Activated CD8-positive, alpha-beta memory T cell treated with anti-CD3 and anti-CD28 coated beads, Interleukin-2, amount 50 U/mL, for 4 hours (primary cell): ENCODE results near the gene EED.
"Not testable (repeated sequence)": the region's sequence is repeated elsewhere in the genome, so short reads cannot be mapped to it uniquely, and the experiment has no call there.

Experiments used
- DNase-seq: peaks from one replicate; pipeline ENCODE4 v3.0.0-alpha.2; 2020

The EED gene

GRCh38 chr11:86249307-86250098, 5.0 kb downstream of the EED start:
- no peak for DNase-seq

DNA sequence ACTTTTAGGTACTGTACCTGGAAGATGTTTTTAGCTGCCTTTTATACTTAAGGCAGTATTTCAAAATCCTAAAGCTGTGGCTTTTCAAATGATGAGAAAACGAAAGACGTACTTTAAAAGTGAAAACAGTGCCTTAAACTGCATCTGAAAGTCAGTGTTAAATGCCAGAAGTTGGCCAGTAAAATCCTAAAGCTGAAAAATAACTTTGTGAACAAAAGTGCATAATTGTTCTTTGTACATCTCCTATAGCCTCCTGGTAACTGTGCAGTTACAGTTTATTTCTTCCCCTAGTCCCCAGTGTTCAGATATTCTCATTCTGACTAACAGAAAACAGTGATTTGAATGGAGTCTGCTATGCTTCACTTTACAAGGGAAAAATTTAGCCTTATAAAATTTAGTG, 6.8 kb downstream of the EED start:
- no peak for DNase-seq

DNA sequence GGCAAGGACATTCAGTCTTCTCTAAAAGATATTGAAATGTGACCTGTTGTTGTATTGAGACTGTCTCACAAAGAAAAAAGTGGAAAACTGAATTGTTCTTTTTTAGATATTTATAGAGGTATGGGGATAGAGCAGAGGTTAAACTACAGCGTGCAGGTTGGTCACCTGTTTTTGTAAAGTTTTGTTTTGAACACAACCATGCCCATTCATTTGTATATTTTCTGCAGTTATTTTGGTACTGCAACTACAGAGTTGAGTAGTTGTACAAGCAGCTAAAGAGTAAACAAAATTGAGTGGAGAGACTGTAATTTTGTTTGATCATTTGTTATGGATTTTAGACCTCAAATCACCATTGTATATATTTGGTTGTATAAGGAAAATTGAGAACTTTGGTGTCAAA, 11.3 kb downstream of the EED start:
- no peak for DNase-seq

DNA sequence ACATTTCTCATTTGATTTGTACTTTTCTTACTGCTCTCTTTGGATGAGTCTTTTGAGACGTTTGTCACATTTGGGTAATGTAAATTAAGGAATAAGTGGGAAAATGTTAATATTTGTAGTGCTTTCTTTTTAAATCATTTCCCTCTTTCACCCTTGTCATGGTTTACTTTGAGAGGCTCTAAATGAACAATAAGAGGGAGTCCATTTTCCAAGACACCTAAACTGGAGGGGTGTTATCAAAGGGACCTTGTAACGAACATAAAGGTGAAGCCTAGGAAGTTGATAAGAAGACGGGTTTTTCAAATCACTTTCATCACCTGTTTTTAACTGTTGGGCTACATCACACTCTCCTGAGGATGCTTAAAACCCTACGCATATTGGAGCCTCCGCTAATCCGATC, 12.1 kb downstream of the EED start:
- no peak for DNase-seq

DNA sequence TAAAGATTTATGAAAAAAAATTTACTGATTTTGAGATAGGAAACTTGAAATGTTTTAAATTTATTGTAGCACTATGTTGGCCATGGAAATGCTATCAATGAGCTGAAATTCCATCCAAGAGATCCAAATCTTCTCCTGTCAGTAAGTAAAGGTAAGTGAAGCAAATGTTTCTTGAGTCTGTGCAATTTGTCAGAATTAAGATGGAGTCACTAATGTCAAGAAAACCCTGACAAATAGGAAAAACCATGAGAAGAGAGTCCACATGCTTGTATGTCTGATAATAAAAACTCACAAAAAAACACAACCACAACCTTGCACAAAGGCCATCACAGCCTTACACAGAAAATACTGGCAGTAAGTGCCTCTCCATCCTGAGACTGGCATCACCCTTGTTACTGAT, 12.9 kb downstream of the EED start:
- no peak for DNase-seq

DNA sequence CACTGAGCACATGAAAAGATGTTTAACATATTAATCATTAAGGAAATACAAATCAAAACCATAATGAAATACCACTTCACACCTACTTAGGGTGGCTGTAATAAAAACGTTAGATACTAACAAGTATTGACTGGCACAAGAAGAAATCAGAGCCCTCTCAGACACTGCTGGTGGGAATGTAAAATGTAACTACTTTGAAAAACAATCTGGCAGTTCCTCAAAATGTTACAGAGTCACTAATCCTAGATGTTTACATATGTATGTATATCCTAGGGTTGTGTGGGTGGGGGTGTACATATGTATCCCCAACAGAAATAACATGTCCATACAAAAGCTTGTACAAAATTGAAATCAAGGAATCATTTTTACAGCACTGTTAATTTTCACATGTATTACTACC, 15.2 kb downstream of the EED start:
- DNase-seq = no peak

DNA sequence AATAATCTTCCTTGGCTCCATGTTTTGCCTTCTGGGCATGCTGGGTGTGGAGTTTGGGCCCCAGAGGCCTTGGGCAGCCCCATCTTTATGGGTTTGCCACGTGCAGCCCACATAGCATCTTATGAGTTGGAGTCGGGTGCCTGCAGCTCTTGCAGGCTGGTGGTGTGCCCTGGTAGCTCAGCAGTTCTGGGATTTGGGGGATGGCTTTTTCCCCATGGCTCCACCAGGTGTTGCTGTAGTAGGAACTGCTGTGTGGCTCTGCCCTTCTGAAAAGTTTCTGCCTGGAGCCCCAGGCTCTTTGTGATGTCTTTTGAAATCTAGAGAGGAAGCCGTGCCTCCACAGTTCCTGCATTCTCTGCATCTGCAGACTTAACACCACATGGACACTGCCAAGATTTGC, 16.8 kb downstream of the EED start:
- no peak for DNase-seq

DNA sequence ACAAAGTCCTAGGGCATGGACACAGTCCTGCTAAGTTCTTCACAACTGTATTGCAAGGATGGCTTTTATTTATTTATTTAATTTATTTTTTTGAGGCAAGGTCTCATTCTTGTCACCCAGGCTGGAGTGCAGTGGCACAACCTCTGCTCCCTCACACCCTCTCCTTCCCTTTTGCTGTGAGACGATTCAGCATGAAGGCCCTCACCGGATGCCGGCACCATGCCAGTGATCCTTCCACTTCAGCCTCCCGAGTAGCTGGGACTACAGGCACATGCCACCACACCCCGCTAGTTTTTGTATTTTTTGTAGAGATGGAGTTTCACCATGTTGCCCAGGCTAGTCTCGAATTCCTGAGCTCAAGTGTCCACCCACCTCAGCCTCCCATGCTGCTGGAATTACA, 17.8 kb downstream of the EED start:
- no peak for DNase-seq

DNA sequence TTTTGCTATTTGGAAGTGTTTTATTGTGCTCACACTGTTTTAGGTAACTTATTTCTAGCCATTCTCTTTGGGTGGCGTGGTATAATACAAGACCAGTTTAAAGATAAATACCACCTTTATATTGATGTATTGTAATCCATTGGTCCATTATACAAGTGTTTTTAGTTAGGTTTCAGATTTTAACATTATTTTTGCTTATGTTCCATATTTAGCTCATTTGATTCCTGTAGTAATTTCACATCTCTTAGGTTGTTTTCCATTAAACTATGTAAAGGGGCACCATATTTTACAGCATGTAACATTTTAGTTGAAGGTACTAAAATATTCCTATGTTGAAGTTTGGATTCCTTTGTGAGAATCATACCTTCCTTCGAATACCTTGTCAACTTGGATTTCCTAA, 20.1 kb downstream of the EED start:
- no peak for DNase-seq

DNA sequence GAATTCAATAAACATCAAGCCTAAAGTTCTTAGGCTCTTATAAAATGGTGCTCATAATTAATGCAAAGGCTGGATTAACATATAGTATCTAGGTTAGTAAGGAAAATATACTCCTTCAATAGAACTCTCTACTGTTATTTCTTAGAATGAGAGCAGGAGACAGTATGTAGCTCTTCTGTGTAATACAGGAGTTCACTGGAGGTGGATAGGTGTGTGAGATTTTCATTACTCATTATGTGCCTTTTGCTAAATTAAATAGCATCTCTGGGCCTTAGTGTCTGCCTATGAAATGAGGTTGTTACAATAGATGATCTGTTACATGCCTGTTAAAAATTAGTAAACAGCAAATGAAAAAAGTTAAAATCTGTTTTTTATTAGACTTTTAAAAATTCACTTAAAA, 20.6 kb downstream of the EED start:
- DNase-seq = no peak

GRCh38 chr11:86269645-86270044, 25.1 kb downstream of the EED start:
- no peak for DNase-seq

DNA sequence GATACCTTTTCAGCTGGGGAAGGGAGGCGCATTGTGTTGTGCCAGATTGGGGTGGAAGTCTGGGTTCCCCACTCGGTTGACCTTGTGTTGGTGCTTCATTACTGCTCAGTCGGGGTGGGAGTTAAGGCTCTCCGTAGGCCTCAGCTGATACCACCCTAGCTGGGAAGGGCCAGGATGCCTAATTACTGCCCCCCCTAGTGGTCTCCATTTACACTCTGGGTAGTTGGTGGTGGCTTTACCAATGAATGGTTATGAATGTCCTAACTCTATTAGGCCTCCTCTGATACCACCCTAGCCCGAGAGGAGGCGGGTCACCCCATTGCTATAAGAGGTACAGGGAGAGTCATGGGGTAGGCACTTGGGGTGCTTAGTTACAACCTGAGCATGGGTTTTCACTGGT, 29.9 kb downstream of the EED start:
- DNase-seq = no peak

DNA sequence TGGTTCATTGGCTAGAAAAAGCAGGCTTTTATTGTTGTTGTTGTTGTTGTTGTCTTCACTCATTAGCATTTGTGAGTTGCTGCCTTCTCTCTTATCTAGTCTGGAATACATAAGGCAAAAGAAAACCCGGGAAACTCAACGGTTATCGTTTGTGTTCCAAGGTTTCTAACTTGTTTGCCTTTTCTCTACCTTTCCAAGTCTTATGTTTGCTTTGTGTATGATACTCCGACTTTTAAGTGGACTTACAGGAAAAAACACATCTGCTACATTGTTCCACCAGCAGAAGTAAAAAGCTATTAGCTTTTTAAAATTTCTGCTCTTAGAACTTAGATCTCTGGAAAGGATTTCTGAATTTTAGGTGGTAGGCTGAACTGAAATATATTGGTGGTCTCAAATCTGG, 30.4 kb downstream of the EED start:
- no peak for DNase-seq

- DNase-seq = no peak
These were observed 31.2 kb downstream of the EED start for GRCh38 chr11:86275493-86276370.

- DNase-seq = no peak
These were observed 33.2 kb downstream of the EED start for GRCh38 chr11:86277741-86278140.

DNA sequence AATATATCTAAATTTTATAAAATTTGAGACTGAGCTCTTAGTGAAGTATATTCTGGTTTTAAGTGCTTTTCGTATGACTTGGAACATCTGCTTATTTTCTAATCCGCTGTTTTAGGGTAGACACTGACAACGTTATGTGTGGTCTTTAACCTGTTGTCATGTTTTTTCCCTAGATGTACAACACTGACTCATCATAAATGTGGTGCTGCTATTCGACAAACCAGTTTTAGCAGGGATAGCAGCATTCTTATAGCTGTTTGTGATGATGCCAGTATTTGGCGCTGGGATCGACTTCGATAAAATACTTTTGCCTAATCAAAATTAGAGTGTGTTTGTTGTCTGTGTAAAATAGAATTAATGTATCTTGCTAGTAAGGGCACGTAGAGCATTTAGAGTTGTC, 33.7 kb downstream of the EED start:
- DNase-seq = no peak

GRCh38 chr11:86279747-86280146, 35.2 kb downstream of the EED start:
- DNase-seq = no peak

DNA sequence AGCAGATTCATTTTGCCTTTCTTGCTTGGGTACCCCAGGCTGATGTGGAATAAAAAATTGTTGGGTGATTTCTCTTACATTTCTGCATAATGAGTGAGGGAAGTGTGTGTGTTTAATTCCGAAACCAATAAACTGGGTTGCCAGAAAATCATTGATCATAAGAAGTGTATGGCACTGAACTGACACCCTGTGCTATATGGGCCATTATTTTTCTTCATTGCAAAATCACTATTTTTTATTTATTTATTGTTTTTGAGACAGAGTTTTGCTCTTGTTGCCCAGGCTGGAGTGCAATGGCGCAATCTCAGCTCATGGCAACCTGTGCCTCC, 42.9 kb downstream of the EED start:
- no peak for DNase-seq

GRCh38 chr11:86288776-86289507, 44.4 kb downstream of the EED start:
- no peak for DNase-seq

DNA sequence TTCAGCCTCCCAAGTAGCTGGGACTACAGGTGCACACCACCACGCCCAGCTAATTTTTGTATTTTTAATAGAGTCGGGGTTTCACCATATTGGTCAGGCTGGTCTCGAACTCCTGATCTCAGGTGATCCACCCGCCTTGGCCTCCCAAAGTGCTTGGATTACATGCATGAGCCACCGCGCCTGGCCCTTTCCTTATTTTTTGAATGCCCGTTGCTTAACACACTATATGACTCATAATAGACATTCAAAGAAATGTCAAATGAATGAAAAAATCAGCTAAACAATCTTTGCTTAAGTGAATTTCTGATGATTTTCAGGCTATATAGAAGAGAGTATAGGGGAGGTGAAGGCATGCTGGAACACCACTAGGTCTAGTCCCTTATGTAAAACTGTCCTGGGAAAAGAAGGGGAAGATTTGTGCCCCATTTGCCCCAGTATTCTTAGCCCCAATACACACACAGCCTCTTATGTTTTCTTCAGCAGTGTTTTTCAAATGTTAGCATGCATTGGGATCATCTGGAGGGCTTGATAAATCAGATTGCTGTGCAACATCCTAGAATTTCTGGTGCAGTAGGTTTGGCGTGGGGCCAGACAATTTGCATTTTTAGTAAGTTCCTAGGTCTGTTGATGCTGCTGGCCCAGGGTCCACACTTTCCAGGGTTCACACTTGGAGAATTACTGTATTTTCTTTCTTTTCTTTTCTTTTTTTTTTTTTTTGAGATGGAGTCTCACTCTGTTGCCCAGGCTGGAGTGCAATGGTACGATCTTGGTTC, 45.1 kb downstream of the EED start:
- not testable (repeated sequence) for DNase-seq

GRCh38 chr11:86291466-86292262, 47.1 kb downstream of the EED start:
- DNase-seq = peak; percentile 65
